ENCODE results near the gene PROP1. TPM values are rescaled to one million over a fixed set of nuclear protein-coding genes. Genes with fewer than 3 reads are reported as not detected.
"Not testable (repeated sequence)": the region's sequence is repeated elsewhere in the genome, so short reads cannot be mapped to it uniquely, and the experiment has no call there.

The PROP1 gene
- total RNA-seq, 4 donors from 2014 or later, result not detected

DNA sequence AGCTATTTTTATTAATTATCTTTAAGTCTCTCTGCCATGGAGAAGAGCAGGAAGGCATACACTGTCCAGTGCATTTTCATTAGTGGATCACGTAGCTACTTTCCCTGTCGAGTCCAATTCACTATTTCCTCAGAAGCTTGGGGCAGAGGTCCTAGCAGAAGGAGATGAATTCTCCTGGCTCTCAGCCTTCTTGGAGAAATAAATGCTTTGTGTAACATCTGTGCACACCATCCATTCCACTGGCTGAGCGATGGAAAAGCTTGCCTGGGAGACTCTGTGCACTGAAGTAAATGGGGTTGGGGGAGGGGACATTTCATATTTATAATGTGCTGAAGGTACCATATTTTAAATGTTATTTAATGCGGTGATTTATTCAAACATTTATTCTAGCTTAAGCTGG is 23.4 kb downstream of the PROP1 start:
- ATAC-seq (no peak), DNase-seq (no peak)
- H3K4me3 ChIP-seq, result no peak overlapping the region
- H3K4me1 ChIP-seq, result no peaks in the 10 kb centered on the region
- H3K27ac ChIP-seq, result no peak overlapping the region
- TF ChIP-seq, protein P1, sequence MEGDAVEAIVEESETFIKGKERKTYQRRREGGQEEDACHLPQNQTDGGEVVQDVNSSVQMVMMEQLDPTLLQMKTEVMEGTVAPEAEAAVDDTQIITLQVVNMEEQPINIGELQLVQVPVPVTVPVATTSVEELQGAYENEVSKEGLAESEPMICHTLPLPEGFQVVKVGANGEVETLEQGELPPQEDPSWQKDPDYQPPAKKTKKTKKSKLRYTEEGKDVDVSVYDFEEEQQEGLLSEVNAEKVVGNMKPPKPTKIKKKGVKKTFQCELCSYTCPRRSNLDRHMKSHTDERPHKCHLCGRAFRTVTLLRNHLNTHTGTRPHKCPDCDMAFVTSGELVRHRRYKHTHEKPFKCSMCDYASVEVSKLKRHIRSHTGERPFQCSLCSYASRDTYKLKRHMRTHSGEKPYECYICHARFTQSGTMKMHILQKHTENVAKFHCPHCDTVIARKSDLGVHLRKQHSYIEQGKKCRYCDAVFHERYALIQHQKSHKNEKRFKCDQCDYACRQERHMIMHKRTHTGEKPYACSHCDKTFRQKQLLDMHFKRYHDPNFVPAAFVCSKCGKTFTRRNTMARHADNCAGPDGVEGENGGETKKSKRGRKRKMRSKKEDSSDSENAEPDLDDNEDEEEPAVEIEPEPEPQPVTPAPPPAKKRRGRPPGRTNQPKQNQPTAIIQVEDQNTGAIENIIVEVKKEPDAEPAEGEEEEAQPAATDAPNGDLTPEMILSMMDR (IDR thresholded peaks at IDR 0.05 in 4 of 5, conservative IDR thresholded peaks at IDR 0.05 in 1 of 5), result no peak
- TF ChIP-seq POLR2A (IDR thresholded peaks at IDR 0.05), result no peak
- in situ Hi-C loops (cut with MboI; ENCODE audit: low sequenced_read_pairs in 4 of 4) (no loop called here), intact Hi-C loops (cut with DNase I; ENCODE audit: low total_unique reads) (no loop called here)
- H3K27me3 ChIP-seq, result peaks cover 0 to 16% (median 12%) of the 10 kb centered on the region in 3 donors
- H3K9me3 ChIP-seq, result no peaks in the 10 kb centered on the region
- no peaks in the 10 kb centered on the region for H3K36me3 ChIP-seq

DNA sequence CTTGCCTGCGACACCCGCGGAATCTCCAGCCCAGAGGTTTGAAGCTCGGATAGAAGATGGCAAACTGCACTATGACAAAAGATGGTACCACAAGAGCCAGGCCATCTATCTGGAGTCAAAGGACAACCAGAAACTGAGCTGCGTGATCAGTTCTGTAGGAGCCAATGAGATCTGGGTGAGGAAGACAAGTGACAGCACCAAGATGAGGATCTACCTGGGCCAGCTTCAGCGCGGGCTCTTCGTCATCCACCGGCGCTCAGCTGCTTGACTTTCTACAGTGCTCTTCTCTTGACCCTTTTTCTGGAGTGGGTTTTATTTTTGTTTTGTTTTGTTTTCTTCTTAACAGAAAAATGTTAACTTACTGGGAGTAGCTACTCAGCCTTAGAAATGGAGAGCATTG is 24.0 kb downstream of the PROP1 start:
- peaks cover 0 to 13% (median 11%) of the 10 kb centered on the region in 3 donors for H3K27me3 ChIP-seq
- DNase-seq; intact Hi-C loops (cut with DNase I; ENCODE audit: low total_unique reads); H3K9me3 ChIP-seq; H3K4me3 ChIP-seq; H3K27ac ChIP-seq; H3K36me3 ChIP-seq; in situ Hi-C loops (cut with MboI; ENCODE audit: low sequenced_read_pairs in 4 of 4); ATAC-seq; H3K4me1 ChIP-seq: not testable (repeated sequence)

DNA sequence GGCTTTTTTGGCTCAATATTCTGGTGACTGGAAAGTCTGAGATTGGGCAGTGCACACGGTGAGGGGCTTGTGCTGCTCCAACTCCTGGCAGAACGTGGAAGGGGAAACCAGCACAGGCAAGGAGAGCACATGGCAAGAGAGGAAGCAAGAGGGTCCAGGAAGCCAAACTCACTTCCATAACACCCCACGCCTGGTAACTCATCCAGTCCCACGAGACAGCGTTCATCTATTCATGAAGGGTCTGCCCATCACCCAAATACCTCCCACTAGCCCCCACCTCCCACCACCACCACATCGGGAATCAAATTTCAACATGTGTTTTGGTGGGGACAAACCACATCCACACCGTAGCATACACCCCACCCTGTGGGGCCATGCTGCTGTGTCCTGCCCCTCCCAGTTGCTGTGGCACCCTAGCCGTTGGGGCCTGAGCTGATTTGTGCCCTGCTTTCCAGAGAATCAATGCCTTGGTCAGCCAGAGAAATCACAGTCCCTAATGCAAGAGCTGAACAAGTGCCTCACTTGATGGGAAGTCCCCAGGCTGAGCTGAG is 27.3 kb downstream of the PROP1 start:
- ATAC-seq (no peak), DNase-seq (no peak)
- intact Hi-C loops (cut with DNase I; ENCODE audit: low total_unique reads) (no loop called here), in situ Hi-C loops (cut with MboI; ENCODE audit: low sequenced_read_pairs in 4 of 4) (no loop called here)
- Histone ChIP-seq H3K4me1 (no peaks in the 10 kb centered on the region), H3K4me3 (no peak overlapping the region), H3K36me3 (no peaks in the 10 kb centered on the region), H3K27ac (no peak overlapping the region), H3K9me3 (no peaks in the 10 kb centered on the region), H3K27me3 (no peaks in the 10 kb centered on the region)
- TF ChIP-seq POLR2A (IDR thresholded peaks at IDR 0.05), result no peak
- TF ChIP-seq, protein P1 (IDR thresholded peaks at IDR 0.05 in 4 of 5, conservative IDR thresholded peaks at IDR 0.05 in 1 of 5), result no peak

DNA sequence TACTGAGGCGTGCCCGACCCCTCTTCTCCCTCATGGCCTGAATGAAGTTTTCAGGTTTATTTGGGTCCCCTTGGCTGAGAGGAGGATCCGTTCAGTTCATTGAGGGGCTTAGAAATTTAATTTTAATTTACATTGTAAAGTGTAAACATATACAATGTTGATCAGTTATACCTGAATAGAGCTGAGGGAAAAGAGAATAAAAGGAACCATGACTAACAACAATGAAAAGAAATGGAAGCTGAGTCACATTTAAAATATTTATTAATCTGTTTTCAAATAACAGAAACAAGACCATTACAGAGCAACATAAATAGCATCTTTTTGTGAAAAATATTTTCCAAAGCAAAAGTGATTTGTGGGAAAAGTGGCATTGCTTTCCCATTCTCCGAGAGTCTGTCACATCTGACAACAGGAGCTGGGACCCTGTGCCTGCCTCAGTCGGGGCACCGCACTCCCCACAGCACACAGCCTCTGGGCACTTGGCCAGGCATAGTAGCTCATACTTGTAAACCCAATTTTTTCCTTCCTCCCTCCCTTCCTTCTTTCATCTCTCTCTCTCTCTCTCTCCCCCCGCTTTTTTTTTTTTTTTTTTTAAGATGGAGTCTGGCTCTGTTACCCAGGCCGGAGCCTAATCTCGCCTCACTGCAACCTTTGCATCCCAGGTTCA is 28.7 kb downstream of the PROP1 start:
- TF ChIP-seq, protein P1 (IDR thresholded peaks at IDR 0.05 in 4 of 5, conservative IDR thresholded peaks at IDR 0.05 in 1 of 5), result no peak
- no peak for TF ChIP-seq POLR2A (IDR thresholded peaks at IDR 0.05)
- in situ Hi-C loops (cut with MboI; ENCODE audit: low sequenced_read_pairs in 4 of 4) (no loop called here), intact Hi-C loops (cut with DNase I; ENCODE audit: low total_unique reads) (no loop called here)
- H3K27me3 ChIP-seq, result no peaks in the 10 kb centered on the region
- no peaks in the 10 kb centered on the region for H3K36me3 ChIP-seq
- H3K4me3 ChIP-seq, result no peak overlapping the region
- DNase-seq (no peak), ATAC-seq (no peak)
- H3K27ac ChIP-seq, result no peak overlapping the region
- H3K4me1 ChIP-seq, result no peaks in the 10 kb centered on the region
- no peaks in the 10 kb centered on the region for H3K9me3 ChIP-seq

DNA sequence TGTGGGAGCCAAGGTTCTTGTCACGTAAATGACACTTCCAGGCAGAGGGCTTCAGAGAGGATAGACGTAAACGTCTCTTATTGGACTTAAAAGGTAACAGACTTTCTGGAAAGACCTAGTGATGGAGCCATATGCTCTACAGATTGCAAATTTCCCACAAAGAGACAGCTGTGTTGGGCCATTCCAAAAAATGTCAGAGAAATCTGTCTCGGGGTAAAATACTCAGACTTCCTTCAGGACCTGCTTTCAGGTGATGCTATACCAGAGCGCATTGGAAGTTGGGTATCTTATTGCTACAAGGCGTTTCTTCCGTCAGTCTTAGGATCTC is 29.2 kb downstream of the PROP1 start:
- Histone ChIP-seq H3K9me3 (no peaks in the 10 kb centered on the region), H3K27me3 (no peaks in the 10 kb centered on the region), H3K27ac (no peak overlapping the region), H3K36me3 (no peaks in the 10 kb centered on the region), H3K4me3 (no peak overlapping the region), H3K4me1 (no peaks in the 10 kb centered on the region)
- TF ChIP-seq POLR2A (IDR thresholded peaks at IDR 0.05), result no peak
- TF ChIP-seq, protein P1 (IDR thresholded peaks at IDR 0.05 in 4 of 5, conservative IDR thresholded peaks at IDR 0.05 in 1 of 5), result no peak
- intact Hi-C loops (cut with DNase I; ENCODE audit: low total_unique reads), result no loop called here
- ATAC-seq (no peak), DNase-seq (no peak)
- in situ Hi-C loops (cut with MboI; ENCODE audit: low sequenced_read_pairs in 4 of 4), result no loop called here
